H1 (cell line): ENCODE results near the gene CREBBP. TPM values are rescaled to one million over a fixed set of nuclear protein-coding genes. Genes with fewer than 3 reads are reported as not detected.

ENCODE experiments used
- CTCF ChIA-PET: fragments of 300-600 bp; sonication (Branson Sonifier 250); formaldehyde crosslinking; loops from one replicate; lab custom pipeline; 2021; ENCODE audit not compliant: partially characterized antibody; lab: Charles Lee
- POLR2A ChIA-PET: fragments of 300-600 bp; sonication (Branson Sonifier 250); formaldehyde crosslinking; loops from one replicate; lab custom pipeline; 2021; ENCODE audit warnings: inconsistent platforms; ENCODE audit not compliant: partially characterized antibody; lab: Charles Lee
- DNase-seq, 2 experiments: peaks; one replicate each; pipeline versions ENCODE4 v3.0.0 to v3.0.0-alpha.2; 2010 to 2022; ENCODE audit warnings: low spot score in 2 of 2, low read depth in 1 of 2, mixed read lengths in 1 of 2
- FAIRE-seq: peaks from 2 replicates; lab custom pipeline; 2011; peaks lifted over from hg19 to GRCh38; lab: Jason Lieb, UNC
- H2AFZ ChIP-seq: 2 replicates; pipeline ENCODE4 v1.8.1; 2012; ENCODE audit warnings: low read length, inconsistent platforms
- H2AK5ac ChIP-seq: 2 replicates; pipeline ENCODE4 v1.6.1; 2013; ENCODE audit warnings: low read depth, low read length
- H2BK120ac ChIP-seq: replicated peaks from 2 replicates; pipeline ENCODE3; 2013; ENCODE audit warnings: low read depth, low read length, inconsistent platforms
- H2BK12ac ChIP-seq: 2 replicates; pipeline ENCODE4 v1.6.1; 2013; ENCODE audit warnings: low read depth, low read length
- H2BK15ac ChIP-seq: 2 replicates; pipeline ENCODE4 v1.6.1; 2013; ENCODE audit warnings: low read length
- H2BK20ac ChIP-seq: 2 replicates; pipeline ENCODE4 v1.6.1; 2013; ENCODE audit warnings: low read length
- H2BK5ac ChIP-seq: 2 replicates; pipeline ENCODE4 v1.6.1; 2013; ENCODE audit warnings: low read depth, low read length
- H3K14ac ChIP-seq: 2 replicates; pipeline ENCODE4 v1.6.1; 2013; ENCODE audit warnings: inconsistent platforms; ENCODE audit not compliant: insufficient read length
- H3K18ac ChIP-seq: 2 replicates; pipeline ENCODE4 v1.6.1; 2013; ENCODE audit warnings: low read length; ENCODE audit errors: extremely low read depth
- H3K23ac ChIP-seq: 2 replicates; pipeline ENCODE4 v1.6.1; 2013; ENCODE audit warnings: inconsistent platforms; ENCODE audit not compliant: insufficient read length
- H3K23me2 ChIP-seq: 2 replicates; pipeline ENCODE4 v1.6.1; 2013; ENCODE audit warnings: low read depth, low read length
- H3K27ac ChIP-seq: 2 replicates; pipeline ENCODE4 v1.6.1; 2011; ENCODE audit warnings: low read depth, low read length, inconsistent platforms
- H3K27me3 ChIP-seq, 4 experiments: replicated peaks in 1 of 4; 1 replicate in 1 of 4; 2 replicates in 3 of 4; pipeline versions ENCODE4 v1.6.1 to v1.8.1; 2011 to 2013; ENCODE audit warnings: low read length in 3 of 4, mild to moderate bottlenecking in 3 of 4, inconsistent platforms in 2 of 4, mixed read lengths in 2 of 4, moderate library complexity in 1 of 4; ENCODE audit not compliant: control insufficient read depth in 3 of 4, insufficient read depth in 3 of 4; ENCODE audit errors: extremely low read depth in 1 of 4
- H3K36me3 ChIP-seq, 4 experiments: 2 replicates each; pipeline versions ENCODE4 v1.6.1 to v1.8.1; 2011 to 2013; ENCODE audit warnings: mild to moderate bottlenecking in 4 of 4, low read length in 3 of 4, moderate library complexity in 2 of 4, control low read depth in 1 of 4, inconsistent platforms in 1 of 4; ENCODE audit not compliant: insufficient read depth in 4 of 4, control insufficient read depth in 2 of 4
- H3K4ac ChIP-seq: replicated peaks from 2 replicates; pipeline ENCODE3; 2013; ENCODE audit warnings: low read length, low read depth, mixed read lengths, inconsistent platforms; ENCODE audit not compliant: insufficient read length
- H3K4me1 ChIP-seq, 4 experiments: replicated peaks in 1 of 4; 1 replicate in 1 of 4; 2 replicates in 3 of 4; pipeline versions ENCODE4 v1.6.1 to v1.8.1; 2011 to 2013; ENCODE audit warnings: low read length in 3 of 4, inconsistent platforms in 2 of 4, mixed read lengths in 1 of 4; ENCODE audit not compliant: insufficient read depth in 4 of 4, control insufficient read depth in 3 of 4
- H3K4me2 ChIP-seq, 2 experiments: 2 replicates each; pipeline versions ENCODE4 v1.6.1 to v1.8.1; 2011 to 2013; ENCODE audit warnings: low read depth in 2 of 2, low read length in 2 of 2, control low read depth in 1 of 2, inconsistent platforms in 1 of 2, mild to moderate bottlenecking in 1 of 2; ENCODE audit not compliant: insufficient read depth in 1 of 2
- H3K4me3 ChIP-seq, 4 experiments: fragments of 200-600, 300-600 bp in 1 of 4; sonication (generic), shearing (Covaris generic), sonication (Bioruptor Twin) in 1 of 4; 2 replicates each; pipeline versions ENCODE4 v1.5.1 to v1.8.1; 2011 to 2016; ENCODE audit warnings: low read length in 4 of 4, low read depth in 3 of 4, control low read depth in 2 of 4, inconsistent platforms in 2 of 4, mild to moderate bottlenecking in 2 of 4, mixed read lengths in 1 of 4, moderate library complexity in 1 of 4; ENCODE audit not compliant: insufficient read depth in 2 of 4; ENCODE audit errors: extremely low read depth in 1 of 4
- H3K56ac ChIP-seq: replicated peaks from 2 replicates; pipeline ENCODE3; 2013; ENCODE audit warnings: low read depth, mild to moderate bottlenecking, mixed read lengths, low read length, inconsistent platforms; ENCODE audit not compliant: insufficient read length
- H3K79me1 ChIP-seq: 2 replicates; pipeline ENCODE4 v1.6.1; 2013; ENCODE audit warnings: low read depth, low read length, control low read depth
- H3K79me2 ChIP-seq, 2 experiments: 2 replicates each; pipeline versions ENCODE4 v1.6.1 to v1.8.1; 2012 to 2013; ENCODE audit warnings: low read length in 2 of 2, mild to moderate bottlenecking in 2 of 2, inconsistent platforms in 1 of 2; ENCODE audit not compliant: insufficient read depth in 2 of 2, control insufficient read depth in 1 of 2
- H3K9ac ChIP-seq, 4 experiments: replicated peaks in 1 of 4; 1 replicate in 1 of 4; 2 replicates in 3 of 4; pipeline versions ENCODE4 v1.6.1 to v1.8.1; 2011 to 2013; ENCODE audit warnings: low read depth in 3 of 4, low read length in 3 of 4, control low read depth in 2 of 4, mild to moderate bottlenecking in 2 of 4, moderate library complexity in 2 of 4, inconsistent platforms in 1 of 4; ENCODE audit errors: extremely low read depth in 1 of 4
- H3K9me3 ChIP-seq, 2 experiments: 2 replicates each; pipeline versions ENCODE4 v1.6.1 to v1.8.1; 2012 to 2013; ENCODE audit warnings: mild to moderate bottlenecking in 2 of 2, moderate library complexity in 2 of 2, control low read depth in 1 of 2, inconsistent platforms in 1 of 2, low read depth in 1 of 2, low read length in 1 of 2, mixed read lengths in 1 of 2; ENCODE audit not compliant: insufficient read depth in 2 of 2
- H4K20me1 ChIP-seq, 2 experiments: replicated peaks in 1 of 2; 2 replicates each; pipeline versions ENCODE3 to v1.8.1; 2011 to 2013; ENCODE audit warnings: inconsistent platforms in 2 of 2, low read length in 2 of 2, mild to moderate bottlenecking in 1 of 2; ENCODE audit not compliant: insufficient read depth in 2 of 2, control insufficient read depth in 1 of 2
- H4K5ac ChIP-seq: 2 replicates; pipeline ENCODE4 v1.6.1; 2013; ENCODE audit warnings: low read length, low read depth, mixed read lengths, inconsistent platforms; ENCODE audit not compliant: insufficient read length
- H4K8ac ChIP-seq: 2 replicates; pipeline ENCODE4 v1.8.0; 2013; ENCODE audit warnings: mild to moderate bottlenecking, moderate library complexity, low read length, inconsistent platforms; ENCODE audit not compliant: insufficient read depth; ENCODE audit errors: extremely low read depth
- H4K91ac ChIP-seq: replicated peaks from 2 replicates; pipeline ENCODE3; 2013; ENCODE audit warnings: low read length, mixed read lengths, inconsistent platforms; ENCODE audit not compliant: insufficient read length
- CEBPB ChIP-seq: IDR thresholded peaks from 2 replicates; pipeline ENCODE4 v1.6.1; 2012; ENCODE audit warnings: low read depth, low read length
- CTCF ChIP-seq, 3 experiments: IDR thresholded peaks; 1 replicate in 2 of 3; 2 replicates in 1 of 3; pipeline versions ENCODE4 v1.5.1 to v1.6.1; 2011; ENCODE audit warnings: low read length in 3 of 3, mild to moderate bottlenecking in 3 of 3, inconsistent platforms in 2 of 3, low read depth in 1 of 3, moderate library complexity in 1 of 3; ENCODE audit not compliant: insufficient read depth in 1 of 3; ENCODE audit errors: control extremely low read depth in 1 of 3
- POLR2AphosphoS5 ChIP-seq: IDR thresholded peaks from 2 replicates; pipeline ENCODE4 v1.6.1; 2011; ENCODE audit warnings: low read depth, low read length
- WGBS, 2 experiments: shearing (Covaris generic) in 1 of 2; methylation state at CpG; one replicate each; pipeline versions ENCODE4 v1.1.6 to v1.1.7; 2013 to 2015; ENCODE audit warnings: low lambda C conversion rate in 2 of 2, mixed read lengths in 2 of 2, inconsistent platforms in 1 of 2, low coverage in 1 of 2, missing lambda C conversion rate in 1 of 2; ENCODE audit not compliant: insufficient replicate concordance in 2 of 2, insufficient coverage in 1 of 2, insufficient read length in 1 of 2; ENCODE audit errors: extremely low coverage in 1 of 2, missing lambda C conversion rate in 1 of 2; 5-methylcytosine and 5-hydroxymethylcytosine counted together
- polyA plus RNA-seq, 7 experiments: library from polyadenylated mRNA; depleted of rRNA in 3 of 7; stranded (reverse) in 5 of 7; unstranded in 2 of 7; fragments of >200 nt in 5 of 7; fragments of 200-250 nt in 2 of 7; gene quantifications; 1 replicate in 5 of 7; 2 replicates in 1 of 7; 4 replicates in 1 of 7; pipeline versions ENCODE4 v1.2.1 to v1.2.3, GENCODE V29; 2011 to 2013; ENCODE audit warnings: missing spikeins in 2 of 7, mixed read lengths in 2 of 7
- total RNA-seq: library from RNA; stranded (reverse); fragmentation: NEBNext Ultra II Directional; extraction: Animal tissue kit (Norgen Biotek cat#: 25700); gene quantifications from 2 replicates; pipeline ENCODE4 v1.2.1, GENCODE V29; 2021

The CREBBP gene
- total and polyA plus RNA-seq, 2 of the 8 experiments (the other 6 are each of a cell fraction or from before 2014, with no cell fraction given): 10.0 to 60.1 TPM

- no peak overlapping the region for H3K56ac ChIP-seq
- H4K91ac ChIP-seq: no peak overlapping the region
- DNase-seq (no peak), FAIRE-seq (no peak)
- H2BK120ac ChIP-seq: no peak overlapping the region
- H3K4me1 ChIP-seq: no peaks in the 10 kb centered on the region
- no peak overlapping the region for H2BK20ac ChIP-seq
- ChIA-PET CTCF (interaction anchor here (0.7 to 1.4 kb wide), 6 partner anchors 8 to 56 kb away, joined by 3 to 4 read pairs (median 3); no protein-coding TSS in a partner anchor), POLR2A (interaction anchor here (0.7 kb wide), 1 partner anchor 110 kb away, joined by 3 read pairs; no protein-coding TSS in a partner anchor)
- H3K23ac ChIP-seq: no peak overlapping the region
- H2AFZ ChIP-seq: no peak overlapping the region
- H3K4me2 ChIP-seq: no peak overlapping the region
- H3K27ac ChIP-seq: no peak overlapping the region
- no peak overlapping the region for H4K8ac ChIP-seq
- H2BK12ac ChIP-seq: no peak overlapping the region
- H3K79me2 ChIP-seq: no peaks in the 10 kb centered on the region
- H3K9ac ChIP-seq: no peak overlapping the region
- H2AK5ac ChIP-seq: no peak overlapping the region
- H3K14ac ChIP-seq: no peak overlapping the region
- TF ChIP-seq POLR2AphosphoS5: 0 out of 2 replicates have a peak, but pooled peaks have one; percentile 12
- peak in 1 of 3 experiments; percentile 10; a peak in 1 of 4 replicates for TF ChIP-seq CTCF (IDR thresholded peaks at IDR 0.05; ENCODE audit: control extremely low read depth in 1 of 3, insufficient read depth in 1 of 3, low read depth in 1 of 3, low read length in 3 of 3)
- no peak for TF ChIP-seq CEBPB
- H3K79me1 ChIP-seq: no peaks in the 10 kb centered on the region; the same call in 1 of the 2 replicates
- no peak overlapping the region for H3K4ac ChIP-seq
- no peak overlapping the region for H4K5ac ChIP-seq
- H3K27me3 ChIP-seq: no peaks in the 10 kb centered on the region
- no peak overlapping the region for H3K18ac ChIP-seq
- no peak overlapping the region for H2BK5ac ChIP-seq
- H3K9me3 ChIP-seq: no peaks in the 10 kb centered on the region
- H3K36me3 ChIP-seq: peaks cover 16 to 67% (median 54%) of the 10 kb centered on the region in 4 experiments; a peak in 6 of 8 replicates
- H2BK15ac ChIP-seq: no peak overlapping the region
- peaks cover 4 to 8% of the 10 kb centered on the region in 2 experiments for H4K20me1 ChIP-seq
- WGBS, 2 experiments: 95% methylated on average over 30 of the region's 34 CpGs; no CpG with 5 or more reads in 1 of the 2 experiments
- no peaks in the 10 kb centered on the region for H3K23me2 ChIP-seq
- H3K4me3 ChIP-seq: no peak overlapping the region
Observed at GRCh38 chr16:3731126-3731935, 149.2 kb downstream of the CREBBP start.
